PC-9 (cell line): ENCODE measurements around the gene MORF4L1.

Experiments
- EZH2 ChIP-seq: fragments of 200-600 bp; sonication (generic); IDR thresholded peaks from 2 replicates; pipeline ENCODE4 v1.8.0; 2017; ENCODE audit warnings: antibody characterized with exemption, low read depth
- TF ChIP-seq, protein P1 (sequence below): fragments of 200-600 bp; sonication (generic); conservative IDR thresholded peaks from 2 replicates; pipeline ENCODE4 v1.6.1; 2017; ENCODE audit warnings: mixed run types, antibody characterized with exemption, mild to moderate bottlenecking, moderate library complexity

DNA sequence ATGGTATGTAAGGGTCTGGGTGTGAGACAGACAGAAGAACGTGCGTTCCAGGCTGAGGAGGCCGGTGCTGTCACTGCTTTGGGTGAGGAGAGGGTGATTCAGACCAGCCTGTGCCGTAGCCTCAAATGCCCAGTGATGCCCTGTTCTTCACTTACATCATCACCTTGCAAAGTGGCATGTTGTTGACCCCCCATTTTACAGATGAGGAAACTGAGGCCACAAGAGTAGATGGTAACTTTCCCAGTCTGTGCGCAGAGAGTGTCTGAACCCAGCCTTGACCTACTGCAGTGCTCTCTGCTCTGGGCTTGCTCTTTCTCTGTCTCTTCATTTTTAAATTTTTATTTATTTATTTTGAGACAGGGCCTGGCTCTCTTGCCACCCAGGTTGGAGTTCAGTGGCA is 73.8 kb downstream of the MORF4L1 start:
- TF ChIP-seq, protein P1, sequence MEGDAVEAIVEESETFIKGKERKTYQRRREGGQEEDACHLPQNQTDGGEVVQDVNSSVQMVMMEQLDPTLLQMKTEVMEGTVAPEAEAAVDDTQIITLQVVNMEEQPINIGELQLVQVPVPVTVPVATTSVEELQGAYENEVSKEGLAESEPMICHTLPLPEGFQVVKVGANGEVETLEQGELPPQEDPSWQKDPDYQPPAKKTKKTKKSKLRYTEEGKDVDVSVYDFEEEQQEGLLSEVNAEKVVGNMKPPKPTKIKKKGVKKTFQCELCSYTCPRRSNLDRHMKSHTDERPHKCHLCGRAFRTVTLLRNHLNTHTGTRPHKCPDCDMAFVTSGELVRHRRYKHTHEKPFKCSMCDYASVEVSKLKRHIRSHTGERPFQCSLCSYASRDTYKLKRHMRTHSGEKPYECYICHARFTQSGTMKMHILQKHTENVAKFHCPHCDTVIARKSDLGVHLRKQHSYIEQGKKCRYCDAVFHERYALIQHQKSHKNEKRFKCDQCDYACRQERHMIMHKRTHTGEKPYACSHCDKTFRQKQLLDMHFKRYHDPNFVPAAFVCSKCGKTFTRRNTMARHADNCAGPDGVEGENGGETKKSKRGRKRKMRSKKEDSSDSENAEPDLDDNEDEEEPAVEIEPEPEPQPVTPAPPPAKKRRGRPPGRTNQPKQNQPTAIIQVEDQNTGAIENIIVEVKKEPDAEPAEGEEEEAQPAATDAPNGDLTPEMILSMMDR, result no peak
- no peak for TF ChIP-seq EZH2
